ENCODE measurements around the gene PLLP. TPM values are rescaled to one million over a fixed set of nuclear protein-coding genes. Genes with fewer than 3 reads are reported as not detected.
A peak's percentile ranks its signal among the peaks of the same experiment; 100 is the strongest.

Gene PLLP
- total RNA-seq (1 to 10 TPM; 1.4 to 4.3 (median 3.3) TPM), total RNA-seq (0 to 7.4 (median 1.3) reads per million in 29 experiments)
- 0.94 TPM for total RNA-seq (2013)

- no peak within 1 kb of the TSS for H3K27ac ChIP-seq (ENCODE audit: low read length)
- Mint-ChIP-seq H3K4me3 (peak within 1 kb of the TSS; percentile 71 to 89 (median 77)), H3K27ac (no peak within 1 kb of the TSS), H3K36me3 (no peaks in the 10 kb centered on the region), H3K4me1 (peaks cover 29 to 42% (median 40%) of the 10 kb centered on the region in 3 donors), H3K9me3 (no peaks in the 10 kb centered on the region), H3K27me3 (peaks cover 0 to 14% of the 10 kb centered on the region in 2 donors)
- ChIA-PET CTCF (no interaction called here), POLR2A (no interaction called here)
- peak in 15 of 35 experiments; percentile 21 to 60 (median 39) for DNase-seq
- H3K9me3 ChIP-seq: no peaks in the 10 kb centered on the region
- H3K27me3 ChIP-seq (replicated peaks in 1 of 2; ENCODE audit: control insufficient read depth in 2 of 2, extremely low read depth in 1 of 2, insufficient read depth in 2 of 2, low read length in 1 of 2): peaks cover 0 to 38% of the 10 kb centered on the region in 2 experiments
- ATAC-seq (replicated peaks in 1 of 4): peak; percentile 71 to 78 (median 75)
- WGBS (ENCODE audit: insufficient coverage): 4% methylated on average over 95 of the region's 95 CpGs
- peaks cover 5 to 22% of the 10 kb centered on the region in 2 experiments for H3K4me1 ChIP-seq (ENCODE audit: control insufficient read depth in 1 of 2, extremely low read depth in 1 of 2, insufficient read depth in 2 of 2, low read length in 2 of 2)
- H3K36me3 ChIP-seq (ENCODE audit: control insufficient read depth in 2 of 2, extremely low read depth in 1 of 2, insufficient read depth in 1 of 2, low read length in 1 of 2): no peaks in the 10 kb centered on the region
- H3K4me3 ChIP-seq (ENCODE audit: control insufficient read depth in 1 of 2, extremely low read depth in 1 of 2, low read length in 1 of 2): peak within 1 kb of the TSS; percentile 54 to 67
Measured at GRCh38 chr16:57284209-57284951, at the start of gene PLLP. Gene PLLP, minus strand, starts transcription at chr16:57284672. Its CDS starts 132 bp downstream, at chr16:57284540.

- no peak for DNase-seq
- no peaks in the 10 kb centered on the region for H3K36me3 ChIP-seq (ENCODE audit: control insufficient read depth in 2 of 2, extremely low read depth in 1 of 2, insufficient read depth in 1 of 2, low read length in 1 of 2)
- no peak for ATAC-seq (replicated peaks in 1 of 4)
- Mint-ChIP-seq H3K27ac (no peak overlapping the region), H3K36me3 (peaks cover 3% of the 10 kb centered on the region), H3K4me3 (no peak overlapping the region), H3K4me1 (no peaks in the 10 kb centered on the region), H3K9me3 (peaks cover 4 to 7% (median 5%) of the 10 kb centered on the region in 3 donors), H3K27me3 (peaks cover 6% of the 10 kb centered on the region in 2 donors)
- H3K27me3 ChIP-seq (replicated peaks in 1 of 2; ENCODE audit: control insufficient read depth in 2 of 2, extremely low read depth in 1 of 2, insufficient read depth in 2 of 2, low read length in 1 of 2): peaks cover 2 to 10% of the 10 kb centered on the region in 2 experiments
- CTCF ChIA-PET: no interaction called here
- WGBS (ENCODE audit: insufficient coverage): no CpG with 5 or more reads among the region's 1 CpG
- H3K4me1 ChIP-seq (ENCODE audit: control insufficient read depth in 1 of 2, extremely low read depth in 1 of 2, insufficient read depth in 2 of 2, low read length in 2 of 2): no peaks in the 10 kb centered on the region
- H3K27ac ChIP-seq (ENCODE audit: low read length): no peak overlapping the region
- no peak overlapping the region for H3K4me3 ChIP-seq (ENCODE audit: control insufficient read depth in 1 of 2, extremely low read depth in 1 of 2, low read length in 1 of 2)
- POLR2A ChIA-PET: interaction anchor here in 1 of 2 donors (0.7 kb wide), 1 partner anchor 449 kb away, joined by 3 read pairs; no protein-coding TSS in a partner anchor
- no peaks in the 10 kb centered on the region for H3K9me3 ChIP-seq
Measured at GRCh38 chr16:57333402-57333801, 48.9 kb upstream of the PLLP start.

- H3K36me3 Mint-ChIP-seq: peaks cover 3% of the 10 kb centered on the region
- CTCF ChIA-PET: no interaction called here
Measured at GRCh38 chr16:57331355-57331754, 46.9 kb upstream of the PLLP start.

GRCh38 chr16:57329718-57330327, 45.4 kb upstream of the PLLP start:
- no peak for ATAC-seq (replicated peaks in 1 of 4)
- peaks cover 2 to 8% of the 10 kb centered on the region in 2 experiments for H3K27me3 ChIP-seq (replicated peaks in 1 of 2; ENCODE audit: control insufficient read depth in 2 of 2, extremely low read depth in 1 of 2, insufficient read depth in 2 of 2, low read length in 1 of 2)
- CTCF ChIA-PET: no interaction called here
- no peaks in the 10 kb centered on the region for H3K9me3 ChIP-seq
- no peaks in the 10 kb centered on the region for H3K36me3 ChIP-seq (ENCODE audit: control insufficient read depth in 2 of 2, extremely low read depth in 1 of 2, insufficient read depth in 1 of 2, low read length in 1 of 2)
- Mint-ChIP-seq H3K27ac (no peak overlapping the region), H3K9me3 (peaks cover 4 to 7% (median 5%) of the 10 kb centered on the region in 3 donors), H3K4me1 (no peaks in the 10 kb centered on the region), H3K27me3 (peaks cover 0 to 4% of the 10 kb centered on the region in 2 donors), H3K36me3 (peaks cover 3% of the 10 kb centered on the region), H3K4me3 (no peak overlapping the region)
- H3K4me1 ChIP-seq (ENCODE audit: control insufficient read depth in 1 of 2, extremely low read depth in 1 of 2, insufficient read depth in 2 of 2, low read length in 2 of 2): no peaks in the 10 kb centered on the region
- no peak overlapping the region for H3K4me3 ChIP-seq (ENCODE audit: control insufficient read depth in 1 of 2, extremely low read depth in 1 of 2, low read length in 1 of 2)
- POLR2A ChIA-PET: no interaction called here
- DNase-seq: no peak
- no CpG with 5 or more reads among the region's 8 CpGs for WGBS (ENCODE audit: insufficient coverage)
- no peak overlapping the region for H3K27ac ChIP-seq (ENCODE audit: low read length)

More at GRCh38 chr16:57331355-57331754, 46.9 kb upstream of the PLLP start:
- POLR2A ChIA-PET: no interaction called here
- Histone ChIP-seq H3K36me3 (ENCODE audit: control insufficient read depth in 2 of 2, extremely low read depth in 1 of 2, insufficient read depth in 1 of 2, low read length in 1 of 2) (no peaks in the 10 kb centered on the region), H3K27ac (ENCODE audit: low read length) (no peak overlapping the region), H3K4me1 (ENCODE audit: control insufficient read depth in 1 of 2, extremely low read depth in 1 of 2, insufficient read depth in 2 of 2, low read length in 2 of 2) (no peaks in the 10 kb centered on the region), H3K9me3 (no peaks in the 10 kb centered on the region), H3K4me3 (ENCODE audit: control insufficient read depth in 1 of 2, extremely low read depth in 1 of 2, low read length in 1 of 2) (no peak overlapping the region), H3K27me3 (replicated peaks in 1 of 2; ENCODE audit: control insufficient read depth in 2 of 2, extremely low read depth in 1 of 2, insufficient read depth in 2 of 2, low read length in 1 of 2) (peaks cover 2 to 8% of the 10 kb centered on the region in 2 experiments)
- ATAC-seq (replicated peaks in 1 of 4): no peak
- no peaks in the 10 kb centered on the region for H3K4me1 Mint-ChIP-seq
- DNase-seq: no peak
- no CpG with 5 or more reads among the region's 3 CpGs for WGBS (ENCODE audit: insufficient coverage)
- H3K27ac Mint-ChIP-seq: no peak overlapping the region
- H3K27me3 Mint-ChIP-seq: peaks cover 4 to 5% of the 10 kb centered on the region in 2 donors
- no peak overlapping the region for H3K4me3 Mint-ChIP-seq
- peaks cover 4 to 7% (median 5%) of the 10 kb centered on the region in 3 donors for H3K9me3 Mint-ChIP-seq

GRCh38 chr16:57325458-57325857, 41.0 kb upstream of the PLLP start:
- H3K36me3 Mint-ChIP-seq: no peaks in the 10 kb centered on the region
- H3K27me3 Mint-ChIP-seq: no peaks in the 10 kb centered on the region
- Histone ChIP-seq H3K27ac (ENCODE audit: low read length) (no peak overlapping the region), H3K9me3 (no peaks in the 10 kb centered on the region), H3K27me3 (replicated peaks in 1 of 2; ENCODE audit: control insufficient read depth in 2 of 2, extremely low read depth in 1 of 2, insufficient read depth in 2 of 2, low read length in 1 of 2) (peaks cover 0 to 2% of the 10 kb centered on the region in 2 experiments), H3K4me1 (ENCODE audit: control insufficient read depth in 1 of 2, extremely low read depth in 1 of 2, insufficient read depth in 2 of 2, low read length in 2 of 2) (no peaks in the 10 kb centered on the region), H3K36me3 (ENCODE audit: control insufficient read depth in 2 of 2, extremely low read depth in 1 of 2, insufficient read depth in 1 of 2, low read length in 1 of 2) (no peaks in the 10 kb centered on the region), H3K4me3 (ENCODE audit: control insufficient read depth in 1 of 2, extremely low read depth in 1 of 2, low read length in 1 of 2) (no peak overlapping the region)
- ATAC-seq (replicated peaks in 1 of 4): no peak
- no peaks in the 10 kb centered on the region for H3K4me1 Mint-ChIP-seq
- CTCF ChIA-PET: interaction anchor here in 1 of 2 donors (0.8 kb wide), 1 partner anchor 99 kb away, joined by 11 read pairs; no protein-coding TSS in a partner anchor
- no peak for DNase-seq
- POLR2A ChIA-PET: no interaction called here
- no CpG with 5 or more reads among the region's 1 CpG for WGBS (ENCODE audit: insufficient coverage)
- H3K4me3 Mint-ChIP-seq: no peak overlapping the region
- H3K9me3 Mint-ChIP-seq: no peaks in the 10 kb centered on the region
- H3K27ac Mint-ChIP-seq: peak overlapping the region in 1 of 2 donors; percentile 36

- no peaks in the 10 kb centered on the region for H3K9me3 Mint-ChIP-seq
- H3K27ac ChIP-seq (ENCODE audit: low read length): no peak overlapping the region
- no peaks in the 10 kb centered on the region for H3K9me3 ChIP-seq
- H3K36me3 Mint-ChIP-seq: no peaks in the 10 kb centered on the region
- H3K27me3 ChIP-seq (replicated peaks in 1 of 2; ENCODE audit: control insufficient read depth in 2 of 2, extremely low read depth in 1 of 2, insufficient read depth in 2 of 2, low read length in 1 of 2): no peaks in the 10 kb centered on the region
- no peak for ATAC-seq (replicated peaks in 1 of 4)
- no peaks in the 10 kb centered on the region for H3K27me3 Mint-ChIP-seq
- ChIA-PET CTCF (interaction anchor here (0.7 to 0.8 kb wide), 2 partner anchors 99 to 1374 kb away, joined by 4 to 11 read pairs; no protein-coding TSS in a partner anchor), POLR2A (no interaction called here)
- H3K4me3 Mint-ChIP-seq: no peak overlapping the region
- H3K27ac Mint-ChIP-seq: peak overlapping the region in 1 of 2 donors; percentile 36
- no peaks in the 10 kb centered on the region for H3K4me1 ChIP-seq (ENCODE audit: control insufficient read depth in 1 of 2, extremely low read depth in 1 of 2, insufficient read depth in 2 of 2, low read length in 2 of 2)
- no peak overlapping the region for H3K4me3 ChIP-seq (ENCODE audit: control insufficient read depth in 1 of 2, extremely low read depth in 1 of 2, low read length in 1 of 2)
- no CpG with 5 or more reads among the region's 2 CpGs for WGBS (ENCODE audit: insufficient coverage)
- no peak for DNase-seq
- no peaks in the 10 kb centered on the region for H3K36me3 ChIP-seq (ENCODE audit: control insufficient read depth in 2 of 2, extremely low read depth in 1 of 2, insufficient read depth in 1 of 2, low read length in 1 of 2)
- H3K4me1 Mint-ChIP-seq: no peaks in the 10 kb centered on the region
Measured at GRCh38 chr16:57324749-57325148, 40.3 kb upstream of the PLLP start.

All from T-cell (primary cell).